Vagina (tissue), 2 donors: ENCODE results near the gene MARF1.

Experiments
- CTCF ChIP-seq, 3 experiments: fragments of 450-650 bp in 2 of 3; fragments of 200-600 bp in 1 of 3; sonication (generic) in 1 of 3; IDR thresholded peaks; one replicate each; pipeline ENCODE4 v1.5.1; 2017 to 2019; ENCODE audit warnings: antibody characterized with exemption in 3 of 3, mild to moderate bottlenecking in 2 of 3, moderate library complexity in 2 of 3
- POLR2A ChIP-seq, 2 donors: fragments of 450-650 bp; IDR thresholded peaks; one replicate each; pipeline ENCODE4 v1.6.1; 2017; ENCODE audit warnings: antibody characterized with exemption in 2 of 2, mild to moderate bottlenecking in 2 of 2, moderate library complexity in 2 of 2
- POLR2AphosphoS5 ChIP-seq, 2 donors: sonication (generic); formaldehyde crosslinking; IDR thresholded peaks; one replicate each; pipeline ENCODE4 v1.9.0; 2017; ENCODE audit warnings: antibody characterized with exemption in 2 of 2, mild to moderate bottlenecking in 2 of 2, low read depth in 1 of 2; ENCODE audit not compliant: insufficient read depth in 1 of 2

DNA sequence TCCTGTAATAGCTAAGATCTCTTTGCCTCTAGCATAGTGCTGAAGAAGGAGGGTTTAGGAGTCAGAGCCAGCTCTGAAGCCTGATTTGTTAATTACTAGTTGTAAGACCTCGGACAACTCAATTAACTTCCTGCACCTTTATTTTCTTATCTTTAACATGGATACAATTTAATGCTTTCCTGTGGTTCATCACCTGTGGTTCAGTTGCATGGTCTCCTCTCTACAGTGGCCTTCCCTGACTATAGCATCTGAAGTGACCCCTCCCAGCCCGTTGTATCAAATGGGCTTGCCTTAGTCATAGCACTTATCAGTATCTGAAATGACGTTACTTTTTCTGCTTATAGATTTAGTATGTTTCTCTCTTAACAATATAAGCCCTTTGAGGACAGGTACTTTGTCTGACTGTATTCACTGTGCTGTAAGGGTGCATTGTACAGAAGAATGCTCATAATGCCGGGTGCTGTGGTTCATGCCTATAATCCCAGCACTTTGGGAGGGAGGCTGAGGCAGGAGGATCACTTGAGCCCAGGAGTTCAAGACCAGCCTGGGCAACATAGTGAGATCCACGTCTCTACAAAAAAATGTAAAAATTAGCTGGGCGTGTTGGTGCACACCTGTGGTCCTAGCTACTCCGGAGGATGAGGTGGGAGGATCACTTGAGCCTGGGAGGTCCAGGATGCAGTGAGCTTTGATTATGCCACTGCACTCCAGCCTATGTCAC lies 4.5 kb upstream of the MARF1 start:
- TF ChIP-seq CTCF (IDR thresholded peaks at IDR 0.05) (no peak), POLR2A (IDR thresholded peaks at IDR 0.05) (no peak), POLR2AphosphoS5 (IDR thresholded peaks at IDR 0.05; ENCODE audit: insufficient read depth in 1 of 2, low read depth in 1 of 2) (no peak)
